Esophagus squamous epithelium (tissue), 4 donors: ENCODE data around the gene DDA1.

Experiments used
- POLR2A ChIP-seq, 4 donors: fragments of 450-650 bp; IDR thresholded peaks; one replicate each; pipeline ENCODE4 v1.6.1; 2017; ENCODE audit warnings: antibody characterized with exemption in 4 of 4, mild to moderate bottlenecking in 4 of 4, moderate library complexity in 3 of 4
- TF ChIP-seq, protein P1 (sequence below), 6 experiments: fragments of 450-650 bp in 4 of 6; fragments of 200-600 bp in 2 of 6; sonication (generic) in 2 of 6; IDR thresholded peaks; one replicate each; pipeline ENCODE4 v1.5.1; 2016 to 2019; ENCODE audit warnings: antibody characterized with exemption in 6 of 6, mild to moderate bottlenecking in 4 of 6, moderate library complexity in 4 of 6

DNA sequence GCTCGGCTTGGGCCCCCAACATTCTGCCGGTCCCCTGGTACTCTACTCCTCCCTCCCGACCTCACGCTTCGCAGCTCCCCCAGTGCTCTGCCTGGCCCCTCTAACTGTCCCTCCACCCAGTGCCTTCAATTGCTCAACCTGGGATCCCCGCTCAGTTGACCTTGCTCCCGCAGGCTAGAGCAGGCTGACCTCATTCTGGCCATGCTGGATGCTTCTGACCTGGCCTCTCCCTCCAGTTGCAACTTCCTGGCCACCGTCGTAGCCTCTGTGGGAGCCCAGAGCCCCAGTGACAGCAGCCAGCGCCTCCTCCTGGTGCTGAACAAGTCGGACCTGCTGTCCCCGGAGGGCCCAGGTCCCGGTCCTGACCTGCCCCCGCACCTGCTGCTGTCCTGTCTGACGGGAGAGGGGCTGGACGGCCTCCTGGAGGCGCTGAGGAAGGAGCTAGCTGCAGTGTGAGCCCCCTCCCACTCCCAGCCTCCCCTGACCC is 31.6 kb downstream of the DDA1 start:
- TF ChIP-seq, protein P1, sequence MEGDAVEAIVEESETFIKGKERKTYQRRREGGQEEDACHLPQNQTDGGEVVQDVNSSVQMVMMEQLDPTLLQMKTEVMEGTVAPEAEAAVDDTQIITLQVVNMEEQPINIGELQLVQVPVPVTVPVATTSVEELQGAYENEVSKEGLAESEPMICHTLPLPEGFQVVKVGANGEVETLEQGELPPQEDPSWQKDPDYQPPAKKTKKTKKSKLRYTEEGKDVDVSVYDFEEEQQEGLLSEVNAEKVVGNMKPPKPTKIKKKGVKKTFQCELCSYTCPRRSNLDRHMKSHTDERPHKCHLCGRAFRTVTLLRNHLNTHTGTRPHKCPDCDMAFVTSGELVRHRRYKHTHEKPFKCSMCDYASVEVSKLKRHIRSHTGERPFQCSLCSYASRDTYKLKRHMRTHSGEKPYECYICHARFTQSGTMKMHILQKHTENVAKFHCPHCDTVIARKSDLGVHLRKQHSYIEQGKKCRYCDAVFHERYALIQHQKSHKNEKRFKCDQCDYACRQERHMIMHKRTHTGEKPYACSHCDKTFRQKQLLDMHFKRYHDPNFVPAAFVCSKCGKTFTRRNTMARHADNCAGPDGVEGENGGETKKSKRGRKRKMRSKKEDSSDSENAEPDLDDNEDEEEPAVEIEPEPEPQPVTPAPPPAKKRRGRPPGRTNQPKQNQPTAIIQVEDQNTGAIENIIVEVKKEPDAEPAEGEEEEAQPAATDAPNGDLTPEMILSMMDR (IDR thresholded peaks at IDR 0.05), result no peak
- no peak for TF ChIP-seq POLR2A (IDR thresholded peaks at IDR 0.05)
